ENCODE measurements around the gene PRR4.

Gene PRR4, protein sequence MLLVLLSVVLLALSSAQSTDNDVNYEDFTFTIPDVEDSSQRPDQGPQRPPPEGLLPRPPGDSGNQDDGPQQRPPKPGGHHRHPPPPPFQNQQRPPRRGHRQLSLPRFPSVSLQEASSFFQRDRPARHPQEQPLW

DNA sequence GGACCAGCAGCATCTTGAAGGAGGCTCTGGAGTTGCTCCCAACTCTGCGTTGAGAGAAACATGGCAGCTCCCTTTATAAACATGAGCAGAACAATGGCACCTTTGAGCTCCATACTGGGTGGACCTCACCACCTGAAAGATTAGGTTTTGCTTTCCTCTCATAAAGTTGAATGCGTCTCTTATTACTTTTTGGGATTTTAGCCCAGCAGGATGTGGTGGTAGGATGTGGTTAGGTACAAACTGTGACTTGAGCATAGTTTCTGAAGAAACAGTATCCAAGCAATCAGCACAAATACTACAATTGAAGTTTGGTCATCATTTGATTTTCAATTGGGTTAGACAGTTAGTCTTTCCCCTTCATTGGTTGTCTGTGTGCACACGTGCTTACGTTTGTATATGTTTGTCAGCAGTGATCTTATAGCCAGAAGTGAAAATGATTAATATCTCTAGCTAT is at the start of gene PRR4:
TSS of gene PRR4 (minus strand) at position 51 of the 454 bp plus-strand sequence. CDS start at position 13, 38 bp downstream.
- DNase-seq (ENCODE audit: extremely low spot score, insufficient read length, low read depth) (no peak), FAIRE-seq (no peak)

DNA sequence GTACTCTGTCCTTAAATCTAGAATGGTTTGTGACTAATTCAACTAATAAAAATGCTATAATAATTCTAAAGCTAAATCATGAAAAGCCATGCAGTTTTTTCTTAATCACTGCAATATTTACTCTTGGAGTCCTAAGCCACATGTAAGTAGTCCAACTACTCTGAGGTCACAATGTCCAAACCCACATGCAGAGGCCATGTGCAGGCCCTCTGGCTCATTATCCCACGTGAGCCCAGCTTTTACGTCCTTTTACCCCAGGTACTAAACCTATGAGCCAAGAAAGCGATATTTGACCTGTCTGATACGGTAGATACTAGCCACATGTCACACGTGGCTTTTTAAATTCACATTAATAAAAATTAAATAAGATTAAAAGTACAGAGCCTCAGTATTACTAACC is 47.6 kb upstream of the PRR4 start:
- DNase-seq (ENCODE audit: extremely low spot score, insufficient read length, low read depth) (no peak), FAIRE-seq (no peak)

DNA sequence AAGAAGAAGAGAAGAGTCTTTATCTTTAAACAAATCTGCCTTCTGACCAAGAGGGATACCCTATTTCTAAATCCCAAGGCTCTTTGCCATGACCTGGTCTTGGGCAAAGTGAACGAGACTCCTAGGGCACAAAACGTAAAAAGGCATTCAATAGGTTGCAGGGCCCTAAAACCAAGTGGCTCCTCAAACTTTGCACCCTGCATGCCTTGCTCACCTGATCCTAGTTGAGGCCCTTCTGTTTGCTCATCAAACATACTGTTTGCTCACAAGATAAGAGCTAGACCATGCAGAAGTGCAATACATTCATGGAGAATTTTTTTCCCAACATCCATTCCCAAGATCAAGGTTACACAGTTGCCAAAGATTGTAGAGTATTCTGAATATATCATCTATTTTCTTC is 42.7 kb upstream of the PRR4 start:
- FAIRE-seq (no peak), DNase-seq (ENCODE audit: extremely low spot score, insufficient read length, low read depth) (no peak)

DNA sequence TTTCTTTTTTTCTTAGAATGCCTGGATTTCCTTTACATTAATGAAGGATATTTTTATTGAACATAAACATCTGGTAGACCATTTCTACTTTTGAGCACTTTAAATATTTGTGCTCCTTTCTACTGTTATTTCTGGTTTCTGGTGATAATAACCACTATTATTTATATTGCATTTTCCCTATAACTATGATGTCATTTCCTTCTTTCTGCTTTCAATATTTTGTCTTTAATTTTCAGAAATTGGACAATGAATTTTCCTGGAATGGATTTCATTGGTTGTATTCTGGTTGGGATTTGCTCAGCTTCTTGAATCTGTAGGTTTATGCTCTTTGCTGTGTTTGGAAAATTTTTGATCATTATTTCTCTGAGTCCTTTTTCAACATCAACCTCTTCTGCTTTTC is 40.0 kb upstream of the PRR4 start:
- DNase-seq (ENCODE audit: extremely low spot score, insufficient read length, low read depth) (no peak), FAIRE-seq (no peak)

DNA sequence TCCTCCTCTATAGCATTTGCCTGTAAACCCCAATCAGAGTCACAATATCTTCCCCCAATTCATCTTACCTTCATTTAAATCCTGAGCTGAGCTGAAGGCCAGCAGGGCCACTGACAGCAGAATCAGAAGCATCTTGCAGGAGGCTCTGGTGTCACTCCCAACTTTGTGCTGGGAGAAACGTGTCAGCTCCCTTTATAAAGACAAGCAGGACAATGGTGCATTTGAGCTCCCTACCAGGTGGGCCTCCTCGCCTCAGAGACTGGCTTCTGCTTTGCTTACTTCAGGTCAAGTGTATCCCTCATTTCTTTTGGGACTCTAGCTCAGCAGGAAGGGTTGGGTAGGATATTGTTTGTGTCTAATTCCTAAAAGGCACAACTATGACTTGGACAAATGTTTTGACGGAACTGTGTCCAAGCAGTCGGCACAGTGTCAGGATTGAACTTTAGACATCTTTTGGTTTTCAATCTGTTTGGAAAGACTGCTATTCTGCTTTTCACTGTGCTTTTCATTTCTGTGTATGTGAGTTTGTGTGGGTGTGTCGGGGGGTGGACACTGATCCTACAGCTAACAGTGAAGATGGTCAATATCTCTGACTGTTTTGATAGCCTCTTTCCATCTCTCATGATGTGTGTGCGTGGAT is 34.9 kb upstream of the PRR4 start, which contains the start of gene PRH1:
TSS of gene PRH1 (minus strand) at position 170 of the 640 bp plus-strand sequence. CDS start at position 132, 38 bp downstream.
- FAIRE-seq = no peak
- DNase-seq (ENCODE audit: extremely low spot score, insufficient read length, low read depth) = no peak

DNA sequence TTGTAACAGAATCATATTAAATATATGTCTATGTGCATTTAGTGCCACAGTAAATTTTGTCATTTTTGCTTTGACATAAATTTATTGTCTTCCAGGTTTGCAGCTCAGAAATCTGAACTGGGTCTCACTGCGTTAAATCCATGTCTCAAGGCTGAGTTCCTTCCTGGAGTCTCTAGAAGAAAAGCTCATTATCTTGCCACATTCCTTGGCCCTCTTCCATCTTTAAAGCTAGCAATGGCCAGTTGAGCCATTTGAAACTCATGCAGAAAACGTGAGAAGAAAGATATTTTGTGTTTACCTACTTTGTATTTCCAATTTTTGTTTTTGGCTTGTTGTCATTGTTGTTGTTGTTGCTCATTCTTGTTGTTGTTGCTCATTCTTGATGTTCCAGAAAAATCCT is 24.1 kb upstream of the PRR4 start:
- no peak for FAIRE-seq
- no peak for DNase-seq (ENCODE audit: extremely low spot score, insufficient read length, low read depth)

DNA sequence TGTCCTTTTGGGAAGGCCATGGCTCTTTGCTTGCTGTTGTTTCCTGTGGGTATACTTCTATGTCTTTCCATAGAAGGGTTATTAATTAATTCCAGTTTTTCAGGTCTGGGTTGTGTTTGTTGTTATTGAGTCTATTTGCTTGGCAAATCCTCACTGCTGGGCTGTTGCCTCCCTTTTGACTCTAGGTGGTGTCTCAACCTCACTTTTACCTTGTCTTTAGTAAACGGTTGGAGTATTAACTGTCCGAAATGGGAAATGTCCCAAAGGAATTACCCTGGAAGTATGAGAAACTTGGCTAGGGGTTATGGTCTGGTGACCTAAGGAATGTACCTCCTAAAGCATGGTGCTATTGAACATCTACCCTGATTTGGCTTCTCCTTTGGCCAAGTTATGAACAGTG is 18.1 kb upstream of the PRR4 start:
- DNase-seq (ENCODE audit: extremely low spot score, insufficient read length, low read depth) (no peak), FAIRE-seq (no peak)

DNA sequence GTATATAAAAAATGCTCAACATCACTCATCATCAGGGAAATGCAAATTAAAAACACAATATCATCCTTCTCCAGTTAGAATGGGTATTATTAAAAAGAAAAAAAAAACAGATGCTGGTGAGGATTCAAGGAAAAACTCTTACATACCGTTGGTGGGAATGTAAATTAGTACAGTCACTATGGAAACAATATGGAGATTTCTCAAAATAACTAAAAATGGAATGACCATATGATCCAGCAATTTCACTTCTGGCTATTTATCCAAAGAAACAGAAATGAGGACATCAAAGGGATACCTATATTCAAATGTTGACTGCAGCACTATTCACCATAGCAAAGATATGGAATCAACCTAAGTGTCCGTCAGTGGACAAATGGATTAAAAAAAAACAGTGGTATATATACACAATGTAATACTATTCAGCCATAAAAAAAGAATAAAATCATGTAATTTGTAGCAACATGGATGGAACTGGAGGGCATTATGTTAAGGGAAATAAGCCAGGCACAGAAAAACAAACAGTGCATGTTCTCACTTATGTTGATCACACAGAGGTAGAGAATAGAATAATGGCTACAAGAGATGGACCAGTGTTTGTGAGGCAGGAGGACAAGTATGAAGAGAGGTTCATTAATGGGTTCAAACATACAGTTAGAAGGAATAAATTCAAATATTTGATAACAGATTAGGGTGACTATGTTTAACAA is 14.4 kb upstream of the PRR4 start:
- DNase-seq (ENCODE audit: extremely low spot score, insufficient read length, low read depth) (no peak), FAIRE-seq (no peak)

DNA sequence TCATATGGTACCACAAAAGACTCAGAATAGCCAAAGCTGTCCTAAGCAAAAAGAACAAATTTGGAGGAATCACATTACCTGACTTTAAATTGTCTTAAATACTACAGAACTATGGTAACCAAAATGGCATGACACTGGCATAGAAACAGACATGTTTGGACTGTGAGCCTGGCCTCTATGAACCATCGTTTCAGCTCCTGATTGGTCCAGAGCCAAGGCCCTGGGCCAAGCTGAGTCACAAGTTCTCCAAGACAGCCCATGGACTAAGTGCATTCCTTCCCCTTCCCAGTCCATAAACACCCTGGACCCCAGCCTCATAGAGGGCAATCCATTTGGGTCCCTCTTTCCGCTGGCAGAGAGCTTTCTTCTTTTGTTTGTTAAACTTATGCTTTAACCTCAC is 12.1 kb upstream of the PRR4 start:
- DNase-seq (ENCODE audit: extremely low spot score, insufficient read length, low read depth) = no peak
- no peak for FAIRE-seq

DNA sequence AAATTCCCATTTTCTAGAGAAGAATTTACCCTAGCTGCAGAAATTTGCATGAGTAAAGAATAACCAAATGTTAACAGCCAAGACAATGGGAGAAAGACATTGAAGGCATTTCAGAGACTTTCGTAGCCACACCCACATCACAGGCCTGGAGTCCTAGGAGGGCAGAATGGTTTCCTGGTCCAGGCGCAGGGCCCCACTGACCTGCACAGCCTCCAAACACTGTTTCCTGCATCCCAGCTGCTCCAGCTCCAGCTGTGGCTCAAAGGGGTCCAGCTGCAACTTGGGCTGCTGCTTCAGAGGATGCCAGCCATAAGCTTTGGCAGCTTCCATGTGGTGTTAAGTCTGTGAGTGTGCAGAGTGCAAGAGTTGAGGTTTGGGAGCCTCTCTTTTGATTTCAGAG is 6.5 kb upstream of the PRR4 start:
- DNase-seq (ENCODE audit: extremely low spot score, insufficient read length, low read depth) = no peak
- FAIRE-seq = no peak

DNA sequence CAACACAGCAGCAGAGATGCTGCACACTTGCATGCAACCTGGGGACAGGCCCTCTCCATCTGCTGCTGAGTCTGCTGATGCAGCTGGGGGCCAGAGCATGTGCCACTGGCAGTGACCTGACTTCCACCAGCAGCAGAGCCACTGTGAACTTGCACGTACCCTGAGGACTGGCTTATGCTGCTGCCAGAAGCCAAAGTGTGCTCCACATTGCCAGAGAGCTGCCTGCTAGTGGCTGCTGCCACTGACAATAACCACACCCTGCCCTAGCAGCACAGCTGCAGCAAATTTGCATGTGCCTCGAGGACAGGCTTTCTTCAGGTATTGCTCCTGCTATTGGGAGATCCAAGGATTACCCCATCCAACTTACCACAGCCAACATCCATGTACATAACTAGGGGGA is 4.5 kb upstream of the PRR4 start:
- DNase-seq (ENCODE audit: extremely low spot score, insufficient read length, low read depth) (no peak), FAIRE-seq (no peak)

DNA sequence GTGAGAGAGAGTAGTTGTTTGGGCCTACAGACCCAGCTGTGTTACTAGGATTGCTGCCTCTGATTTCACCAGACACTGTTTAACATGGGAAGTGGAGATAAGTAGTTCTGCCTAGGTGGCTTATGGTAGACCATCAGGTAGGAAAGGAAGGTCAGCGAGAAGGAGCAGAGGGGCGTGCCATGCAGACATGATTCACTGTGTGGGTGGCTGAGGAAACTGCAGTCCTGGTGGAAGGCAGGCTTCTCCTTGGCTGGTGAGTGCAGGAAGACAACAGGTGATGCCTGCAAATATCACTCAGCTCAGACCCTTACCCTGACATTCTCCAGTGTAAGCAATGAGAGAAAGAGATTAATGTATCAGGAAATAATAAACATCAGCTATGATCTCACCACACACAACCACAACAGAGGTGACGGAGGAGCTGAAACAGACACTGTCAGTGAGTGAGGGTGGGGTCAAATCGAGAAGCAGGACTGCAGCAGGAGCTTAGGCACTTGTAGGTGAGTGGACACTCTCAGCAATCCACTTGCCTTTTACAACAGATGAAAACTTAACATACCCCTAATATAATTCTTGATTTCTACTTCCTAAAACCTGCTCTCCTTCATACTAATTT is 2.1 kb upstream of the PRR4 start:
- DNase-seq (ENCODE audit: extremely low spot score, insufficient read length, low read depth) = no peak
- FAIRE-seq = no peak

DNA sequence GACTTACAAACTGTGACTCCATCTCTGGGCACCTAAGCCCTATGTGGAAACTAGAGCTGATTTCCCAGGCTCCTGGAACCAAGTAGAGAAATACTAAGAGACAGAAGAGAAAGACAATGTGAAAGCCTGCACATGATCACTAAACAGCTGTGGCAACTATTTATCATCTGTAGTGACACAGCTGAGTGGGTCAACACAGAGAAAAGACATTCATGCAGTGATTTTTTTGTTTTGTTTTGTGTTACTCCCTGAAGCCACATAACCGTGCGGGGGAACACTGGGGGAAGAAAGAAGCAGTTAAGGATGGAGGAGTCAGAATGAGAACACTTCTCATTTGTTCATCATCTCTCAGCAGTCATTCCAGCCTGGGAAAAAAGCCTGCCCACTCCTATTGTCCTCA is 1.5 kb downstream of the PRR4 start:
- FAIRE-seq = no peak
- no peak for DNase-seq (ENCODE audit: extremely low spot score, insufficient read length, low read depth)

DNA sequence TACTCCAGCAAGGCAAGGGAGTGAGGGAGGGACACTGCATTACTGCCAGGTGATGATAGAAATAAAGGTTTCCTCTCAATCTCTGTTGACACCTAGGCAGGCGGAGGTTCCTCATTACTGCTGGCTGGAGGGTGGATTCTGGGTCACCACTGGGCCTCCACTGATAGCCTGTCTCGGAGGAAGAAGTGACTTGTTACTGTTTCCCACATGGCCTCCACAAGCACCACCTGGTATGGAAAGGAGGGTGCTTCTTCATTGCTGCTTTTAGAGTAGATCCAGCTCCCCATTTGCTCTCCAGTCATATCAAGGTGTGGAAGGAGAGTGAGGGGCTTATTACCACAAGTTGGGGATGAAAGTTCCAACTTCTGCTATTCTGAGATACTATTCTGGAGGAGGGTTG is 6.4 kb downstream of the PRR4 start:
- no peak for DNase-seq (ENCODE audit: extremely low spot score, insufficient read length, low read depth)
- FAIRE-seq = no peak

DNA sequence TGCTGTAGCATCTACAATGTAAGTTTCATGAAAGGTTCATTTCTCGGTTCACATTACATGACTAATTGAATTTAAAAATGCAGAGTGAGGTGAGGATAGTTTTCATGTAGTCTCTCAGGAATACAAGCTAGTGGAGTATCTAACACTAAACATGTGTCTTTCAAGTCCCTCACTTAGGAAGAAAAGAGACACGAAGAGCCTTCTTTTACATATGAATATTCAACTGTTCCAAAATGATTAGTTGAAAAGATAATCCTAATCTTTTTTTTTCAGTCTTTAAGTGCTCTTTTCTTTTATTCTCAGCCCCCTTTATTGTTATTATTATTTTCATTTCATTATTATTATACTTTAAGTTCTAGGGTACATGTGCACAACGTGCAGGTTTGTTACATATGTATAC is 10.8 kb downstream of the PRR4 start:
- no peak for DNase-seq (ENCODE audit: extremely low spot score, insufficient read length, low read depth)

DNA sequence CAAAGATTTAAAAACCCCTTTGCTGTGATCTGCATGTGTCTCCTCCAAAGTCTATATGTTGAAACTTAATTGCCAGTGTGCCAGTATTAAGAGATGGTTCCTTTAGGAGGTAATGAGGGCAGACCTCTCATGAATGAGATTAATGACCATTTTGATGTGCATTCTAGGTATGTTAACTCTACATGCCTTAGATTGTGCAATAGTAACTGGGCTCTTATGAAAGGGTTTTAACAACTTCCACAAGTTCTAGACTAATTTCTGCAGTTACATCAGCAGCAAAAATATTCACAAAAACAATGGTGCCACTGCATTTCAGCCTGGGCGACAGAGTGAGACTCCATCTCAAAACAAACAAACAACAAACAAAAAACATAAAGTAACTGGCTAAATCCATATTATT is 19.3 kb downstream of the PRR4 start:
- no peak for FAIRE-seq
- DNase-seq (ENCODE audit: extremely low spot score, insufficient read length, low read depth) = no peak

More for the DNA sequence above, 10.8 kb downstream of the PRR4 start:
- no peak for FAIRE-seq

DNA sequence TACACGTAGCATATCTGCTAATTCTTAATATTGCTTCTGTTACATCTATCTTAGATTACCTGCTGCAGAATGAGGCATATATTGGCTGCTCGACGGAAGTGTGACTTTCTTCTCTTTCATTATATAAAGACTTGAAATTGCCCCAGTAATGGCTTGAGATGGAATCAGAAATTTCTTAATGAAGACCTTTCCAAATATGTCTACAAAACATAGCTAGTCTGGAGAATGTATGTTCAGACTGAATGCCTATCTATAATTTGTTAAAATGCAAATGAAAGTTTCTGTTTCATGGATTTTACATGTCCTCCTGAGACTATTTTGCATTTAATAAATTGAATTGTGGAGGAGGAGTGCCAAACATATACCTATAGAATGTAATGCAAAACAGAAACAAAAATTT is 23.0 kb downstream of the PRR4 start, which contains the start of gene TAS2R10:
TSS of gene TAS2R10 (minus strand) at position 101 of the 400 bp plus-strand sequence. CDS start at position 12, 89 bp downstream.
- DNase-seq (ENCODE audit: extremely low spot score, insufficient read length, low read depth) (no peak), FAIRE-seq (no peak)

DNA sequence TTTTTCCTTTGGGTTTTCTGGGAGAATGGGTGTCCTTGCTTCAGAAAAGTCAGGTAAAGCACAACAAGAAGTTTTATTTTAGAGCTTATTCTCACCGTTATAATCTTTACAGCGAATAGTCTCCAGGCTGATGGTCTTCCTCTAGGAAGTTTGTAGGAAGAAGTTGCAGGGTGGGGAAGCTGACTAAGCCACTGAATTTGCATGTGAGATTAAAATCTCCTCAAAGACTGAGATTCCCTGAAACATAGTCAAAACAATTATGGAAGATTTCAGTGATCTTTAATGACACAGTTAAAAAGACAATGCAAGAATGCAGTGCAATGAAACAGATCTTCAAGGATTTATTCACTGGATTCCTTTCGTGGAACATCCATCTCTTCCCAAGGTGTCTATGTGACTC is 24.3 kb downstream of the PRR4 start:
- FAIRE-seq (no peak), DNase-seq (ENCODE audit: extremely low spot score, insufficient read length, low read depth) (no peak)

DNA sequence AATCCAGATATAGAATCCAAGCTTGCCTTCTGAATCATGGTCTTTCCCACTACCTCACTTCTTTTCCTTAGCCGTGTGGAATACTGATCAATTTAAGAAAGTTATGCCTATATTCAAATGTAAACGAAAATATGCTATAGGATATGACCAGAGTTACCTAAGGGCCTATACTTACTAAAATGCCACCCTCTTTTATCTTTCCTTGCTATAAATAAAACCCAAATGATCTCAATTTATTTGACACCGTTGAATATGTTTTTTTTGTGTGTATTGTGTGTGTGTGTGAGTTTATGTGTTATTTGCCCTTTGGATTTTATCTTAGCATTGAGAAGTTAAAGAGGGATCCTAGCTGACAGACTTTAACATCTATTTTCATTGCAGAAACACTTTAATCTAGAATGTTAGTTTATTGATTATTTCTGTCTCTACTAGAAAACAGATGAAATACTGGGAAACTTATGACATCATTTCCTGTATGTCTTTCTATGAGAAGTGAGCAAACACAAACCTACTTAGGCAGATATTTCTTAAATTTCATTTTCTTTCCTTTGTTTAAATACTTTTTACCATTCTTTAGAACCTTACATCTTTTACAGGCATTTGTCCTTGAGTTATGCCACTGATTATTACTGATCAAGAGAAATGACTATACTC is 37.3 kb downstream of the PRR4 start:
- DNase-seq (ENCODE audit: extremely low spot score, insufficient read length, low read depth) (no peak), FAIRE-seq (no peak)

DNA sequence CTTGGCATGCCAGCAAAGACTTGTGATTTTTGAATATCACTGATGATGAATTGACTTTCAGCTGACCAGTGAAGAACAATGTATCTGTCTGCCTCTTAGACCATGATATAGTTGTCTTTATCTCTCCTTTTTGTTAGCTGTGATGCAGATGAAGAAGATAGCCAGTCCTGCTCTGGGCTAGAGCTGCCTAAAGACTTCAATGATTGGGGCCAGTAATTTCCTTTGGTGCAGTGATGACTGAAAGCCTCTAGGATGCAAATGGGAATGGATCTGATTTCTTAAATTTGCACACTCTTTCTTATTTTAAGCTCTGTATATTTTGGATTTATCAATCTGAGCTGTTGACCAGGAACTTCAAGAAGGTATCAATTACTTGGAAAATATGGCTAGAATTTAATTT is 39.2 kb downstream of the PRR4 start, which contains the start of gene TAS2R9:
TSS of gene TAS2R9 (minus strand) at position 101 of the 400 bp plus-strand sequence. CDS start at position 8, 93 bp downstream.
- DNase-seq (ENCODE audit: extremely low spot score, insufficient read length, low read depth) (no peak), FAIRE-seq (no peak)
